PC-9 (cell line): ENCODE data around the gene COL5A1. TPM values are rescaled to one million over a fixed set of nuclear protein-coding genes. Genes with fewer than 3 reads are reported as not detected.

Experiments used
- BruUV-seq: library from RNA; stranded (reverse); fragments of 400-500 nt; replicated peaks from 2 replicates; lab custom pipeline; 2021; lab: Mats Ljungman, UMichigan
- CTCF ChIA-PET: fragments of 300-600 bp; sonication (Branson Sonifier 250); formaldehyde crosslinking; loops from one replicate; lab custom pipeline; 2022; ENCODE audit warnings: antibody characterized with exemption; lab: Charles Lee
- POLR2A ChIA-PET: fragments of 300-600 bp; sonication (Branson Sonifier 250); formaldehyde crosslinking; loops from one replicate; lab custom pipeline; 2022; ENCODE audit warnings: antibody characterized with exemption; ENCODE audit not compliant: unreplicated experiment; lab: Charles Lee
- DNase-seq, 2 experiments: peaks; one replicate each; pipeline versions ENCODE4 v3.0.0 to v3.0.0-alpha.2; 2015 to 2022; ENCODE audit warnings: mixed read lengths in 1 of 2
- H2AFZ ChIP-seq: fragments of 200-600 bp; sonication (generic); 2 replicates; pipeline ENCODE4 v1.8.1; 2017; ENCODE audit warnings: antibody characterized with exemption
- H3F3A ChIP-seq: fragments of 200-600 bp; sonication (generic); 2 replicates; pipeline ENCODE4 v1.8.1; 2017; ENCODE audit warnings: antibody characterized with exemption, mild to moderate bottlenecking, low read depth; ENCODE audit not compliant: insufficient read depth
- H3K27ac ChIP-seq: fragments of 200-600 bp; sonication (generic); 2 replicates; pipeline ENCODE4 v1.6.1; 2016; ENCODE audit warnings: mixed run types
- H3K27me3 ChIP-seq: fragments of 200-600 bp; sonication (generic); 2 replicates; pipeline ENCODE4 v1.6.1; 2016; ENCODE audit warnings: low read depth, mixed run types; ENCODE audit not compliant: insufficient read depth
- H3K36me3 ChIP-seq: fragments of 200-600 bp; sonication (generic); 2 replicates; pipeline ENCODE4 v1.6.1; 2016; ENCODE audit warnings: low read depth, mixed run types
- H3K4me1 ChIP-seq: fragments of 200-600 bp; sonication (generic); replicated peaks from 2 replicates; pipeline ENCODE4 v1.6.1; 2016; ENCODE audit warnings: mixed run types; ENCODE audit not compliant: insufficient read depth
- H3K4me2 ChIP-seq: fragments of 200-600 bp; sonication (generic); 2 replicates; pipeline ENCODE4 v1.6.1; 2017; ENCODE audit warnings: mixed run types
- H3K4me3 ChIP-seq: fragments of 200-600 bp; sonication (generic); 2 replicates; pipeline ENCODE4 v1.6.1; 2016; ENCODE audit warnings: mixed run types
- H3K79me2 ChIP-seq: fragments of 200-600 bp; sonication (generic); 2 replicates; pipeline ENCODE4 v1.6.1; 2017; ENCODE audit warnings: low read depth, mixed run types
- H3K9me2 ChIP-seq: fragments of 200-600 bp; sonication (generic); 2 replicates; pipeline ENCODE4 v1.8.1; 2017; ENCODE audit warnings: mild to moderate bottlenecking; ENCODE audit not compliant: insufficient read depth
- H3K9me3 ChIP-seq: fragments of 200-600 bp; sonication (generic); 2 replicates; pipeline ENCODE4 v1.8.1; 2016; ENCODE audit warnings: low read depth; ENCODE audit not compliant: insufficient read depth
- H4K20me1 ChIP-seq: fragments of 200-600 bp; sonication (generic); 2 replicates; pipeline ENCODE4 v1.8.1; 2017; ENCODE audit not compliant: insufficient read depth
- EZH2 ChIP-seq: fragments of 200-600 bp; sonication (generic); IDR thresholded peaks from 2 replicates; pipeline ENCODE4 v1.8.0; 2017; ENCODE audit warnings: antibody characterized with exemption, low read depth
- intact Hi-C: fragments of 100-400 bp; cut with micrococcal nuclease; formaldehyde crosslinking; loops from one replicate; pipeline ENCODE4 v1.10.0; 2022; ENCODE audit not compliant: unreplicated experiment
- total RNA-seq: library from RNA; stranded (reverse); gene quantifications from 2 replicates; pipeline ENCODE4 v1.2.3, GENCODE V29; 2021
- TF ChIP-seq, protein P1 (sequence below): fragments of 200-600 bp; sonication (generic); conservative IDR thresholded peaks from 2 replicates; pipeline ENCODE4 v1.6.1; 2017; ENCODE audit warnings: mixed run types, antibody characterized with exemption, mild to moderate bottlenecking, moderate library complexity

Gene COL5A1
- total RNA-seq, 1 experiment from 2014 or later = 15.2 TPM

- no TSS peak for BruUV-seq
- no peak for TF ChIP-seq EZH2
- TF ChIP-seq, protein P1, sequence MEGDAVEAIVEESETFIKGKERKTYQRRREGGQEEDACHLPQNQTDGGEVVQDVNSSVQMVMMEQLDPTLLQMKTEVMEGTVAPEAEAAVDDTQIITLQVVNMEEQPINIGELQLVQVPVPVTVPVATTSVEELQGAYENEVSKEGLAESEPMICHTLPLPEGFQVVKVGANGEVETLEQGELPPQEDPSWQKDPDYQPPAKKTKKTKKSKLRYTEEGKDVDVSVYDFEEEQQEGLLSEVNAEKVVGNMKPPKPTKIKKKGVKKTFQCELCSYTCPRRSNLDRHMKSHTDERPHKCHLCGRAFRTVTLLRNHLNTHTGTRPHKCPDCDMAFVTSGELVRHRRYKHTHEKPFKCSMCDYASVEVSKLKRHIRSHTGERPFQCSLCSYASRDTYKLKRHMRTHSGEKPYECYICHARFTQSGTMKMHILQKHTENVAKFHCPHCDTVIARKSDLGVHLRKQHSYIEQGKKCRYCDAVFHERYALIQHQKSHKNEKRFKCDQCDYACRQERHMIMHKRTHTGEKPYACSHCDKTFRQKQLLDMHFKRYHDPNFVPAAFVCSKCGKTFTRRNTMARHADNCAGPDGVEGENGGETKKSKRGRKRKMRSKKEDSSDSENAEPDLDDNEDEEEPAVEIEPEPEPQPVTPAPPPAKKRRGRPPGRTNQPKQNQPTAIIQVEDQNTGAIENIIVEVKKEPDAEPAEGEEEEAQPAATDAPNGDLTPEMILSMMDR = no peak
- no peak overlapping the region for H3K4me3 ChIP-seq
- no peak overlapping the region for H2AFZ ChIP-seq
- POLR2A ChIA-PET = no interaction called here
- intact Hi-C loops = no loop called here
- no peak overlapping the region for H3K4me2 ChIP-seq
- no peaks in the 10 kb centered on the region for H4K20me1 ChIP-seq
- H3F3A ChIP-seq = no peaks in the 10 kb centered on the region
- H3K9me3 ChIP-seq = no peaks in the 10 kb centered on the region
- H3K9me2 ChIP-seq = no peaks in the 10 kb centered on the region
- H3K4me1 ChIP-seq = no peaks in the 10 kb centered on the region
- no peak overlapping the region for H3K27ac ChIP-seq
- no peaks in the 10 kb centered on the region for H3K36me3 ChIP-seq
- H3K27me3 ChIP-seq = peaks cover 61% of the 10 kb centered on the region
- no peak for DNase-seq
- CTCF ChIA-PET = interaction anchor here (0.5 kb wide), 1 partner anchor 72 kb away, joined by 3 read pairs; no protein-coding TSS in a partner anchor
- no peaks in the 10 kb centered on the region for H3K79me2 ChIP-seq
Observed at GRCh38 chr9:134863941-134864820, 222.6 kb downstream of the COL5A1 start.

DNA sequence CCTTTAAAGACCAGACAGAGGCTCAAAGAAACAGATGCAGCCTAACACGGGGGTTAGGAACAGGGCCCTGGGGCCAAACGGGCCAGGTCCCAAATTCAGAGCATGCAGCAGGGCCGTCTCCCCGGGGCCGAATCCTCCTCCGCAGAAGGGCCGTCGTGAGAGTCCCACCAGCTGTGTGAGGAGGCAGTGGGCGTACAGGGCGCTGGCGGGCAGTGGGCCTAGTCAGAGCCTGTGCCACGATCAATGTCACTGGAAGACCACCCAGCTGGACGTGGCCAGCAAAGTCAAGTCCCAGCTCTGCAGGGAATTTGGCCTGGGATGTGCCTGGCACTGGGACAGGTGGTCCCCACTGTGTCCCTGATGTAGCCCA lies 223.2 kb downstream of the COL5A1 start:
- H3K27me3 ChIP-seq = peaks cover 66% of the 10 kb centered on the region
- no peak overlapping the region for H3K4me2 ChIP-seq
- H3F3A ChIP-seq = no peaks in the 10 kb centered on the region
- no peaks in the 10 kb centered on the region for H3K9me3 ChIP-seq
- H3K27ac ChIP-seq = no peak overlapping the region
- no peaks in the 10 kb centered on the region for H4K20me1 ChIP-seq
- H3K4me3 ChIP-seq = no peak overlapping the region
- no peak overlapping the region for H2AFZ ChIP-seq
- TF ChIP-seq EZH2 = no peak
- TF ChIP-seq, protein P1 = no peak
- POLR2A ChIA-PET = no interaction called here
- no peaks in the 10 kb centered on the region for H3K79me2 ChIP-seq
- no peak for DNase-seq
- no peaks in the 10 kb centered on the region for H3K36me3 ChIP-seq
- no peaks in the 10 kb centered on the region for H3K9me2 ChIP-seq
- no peaks in the 10 kb centered on the region for H3K4me1 ChIP-seq
- intact Hi-C loops = no loop called here
- BruUV-seq = no TSS peak
- CTCF ChIA-PET = no interaction called here

DNA sequence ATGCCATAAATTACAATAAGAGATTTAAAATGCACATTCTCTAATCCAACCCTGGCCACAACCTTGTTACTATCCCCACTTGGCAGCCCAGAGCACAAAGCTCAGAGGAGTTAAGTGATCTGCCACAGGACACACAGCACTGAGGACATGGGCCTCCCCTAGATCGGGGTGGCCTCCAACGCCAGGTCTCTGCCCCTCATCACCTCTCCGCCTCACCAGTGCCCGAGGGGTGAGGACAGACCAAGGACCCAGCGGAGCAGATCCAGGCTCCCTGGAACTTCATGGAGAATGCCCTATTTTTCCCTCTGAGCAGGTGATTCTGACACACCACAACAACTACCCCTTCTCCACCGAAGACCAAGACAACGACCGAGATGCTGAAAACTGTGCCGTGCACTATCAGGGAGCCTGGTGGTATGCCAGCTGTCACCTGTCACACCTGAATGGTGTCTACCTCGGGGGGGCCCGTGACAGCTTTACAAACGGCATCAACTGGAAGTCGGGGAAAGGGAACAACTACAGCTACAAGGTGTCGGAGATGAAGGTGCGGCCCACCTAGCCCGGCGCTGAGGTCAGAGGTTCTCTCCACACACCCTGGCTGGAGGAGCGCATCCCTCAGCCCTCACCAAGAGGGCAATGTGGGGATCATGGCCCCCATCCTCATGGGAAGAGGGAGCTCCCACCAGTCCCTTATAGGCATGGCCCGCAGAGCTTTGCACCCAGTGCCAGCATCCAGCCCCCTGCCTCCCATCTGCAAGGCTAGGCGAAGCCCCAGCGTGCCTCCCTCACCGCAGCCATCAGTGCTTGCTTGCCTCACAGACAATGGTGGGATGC lies 226.5 kb downstream of the COL5A1 start:
- Histone ChIP-seq H2AFZ (no peak overlapping the region), H3K9me2 (no peaks in the 10 kb centered on the region), H4K20me1 (no peaks in the 10 kb centered on the region), H3K4me1 (no peaks in the 10 kb centered on the region), H3K27me3 (peaks cover 72% of the 10 kb centered on the region), H3K9me3 (no peaks in the 10 kb centered on the region), H3F3A (no peaks in the 10 kb centered on the region), H3K4me3 (no peak overlapping the region), H3K79me2 (no peaks in the 10 kb centered on the region), H3K4me2 (no peak overlapping the region), H3K27ac (no peak overlapping the region), H3K36me3 (no peaks in the 10 kb centered on the region)
- intact Hi-C loops = no loop called here
- no peak for DNase-seq
- ChIA-PET POLR2A (no interaction called here), CTCF (no interaction called here)
- no TSS peak for BruUV-seq
- no peak for TF ChIP-seq EZH2
- TF ChIP-seq, protein P1 = no peak
